H1 (cell line): ENCODE data around the gene CFAP20. TPM values are rescaled to one million over a fixed set of nuclear protein-coding genes. Genes with fewer than 3 reads are reported as not detected.

ENCODE experiments used
- CTCF ChIA-PET: fragments of 300-600 bp; sonication (Branson Sonifier 250); formaldehyde crosslinking; loops from one replicate; lab custom pipeline; 2021; ENCODE audit not compliant: partially characterized antibody; lab: Charles Lee
- POLR2A ChIA-PET: fragments of 300-600 bp; sonication (Branson Sonifier 250); formaldehyde crosslinking; loops from one replicate; lab custom pipeline; 2021; ENCODE audit warnings: inconsistent platforms; ENCODE audit not compliant: partially characterized antibody; lab: Charles Lee
- DNase-seq, 2 experiments: peaks; one replicate each; pipeline versions ENCODE4 v3.0.0 to v3.0.0-alpha.2; 2010 to 2022; ENCODE audit warnings: low spot score in 2 of 2, low read depth in 1 of 2, mixed read lengths in 1 of 2
- FAIRE-seq: peaks from 2 replicates; lab custom pipeline; 2011; peaks lifted over from hg19 to GRCh38; lab: Jason Lieb, UNC
- H2AFZ ChIP-seq: 2 replicates; pipeline ENCODE4 v1.8.1; 2012; ENCODE audit warnings: low read length, inconsistent platforms
- H2AK5ac ChIP-seq: 2 replicates; pipeline ENCODE4 v1.6.1; 2013; ENCODE audit warnings: low read depth, low read length
- H2BK120ac ChIP-seq: replicated peaks from 2 replicates; pipeline ENCODE3; 2013; ENCODE audit warnings: low read depth, low read length, inconsistent platforms
- H2BK12ac ChIP-seq: 2 replicates; pipeline ENCODE4 v1.6.1; 2013; ENCODE audit warnings: low read depth, low read length
- H2BK15ac ChIP-seq: 2 replicates; pipeline ENCODE4 v1.6.1; 2013; ENCODE audit warnings: low read length
- H2BK20ac ChIP-seq: 2 replicates; pipeline ENCODE4 v1.6.1; 2013; ENCODE audit warnings: low read length
- H2BK5ac ChIP-seq: 2 replicates; pipeline ENCODE4 v1.6.1; 2013; ENCODE audit warnings: low read depth, low read length
- H3K14ac ChIP-seq: 2 replicates; pipeline ENCODE4 v1.6.1; 2013; ENCODE audit warnings: inconsistent platforms; ENCODE audit not compliant: insufficient read length
- H3K18ac ChIP-seq: 2 replicates; pipeline ENCODE4 v1.6.1; 2013; ENCODE audit warnings: low read length; ENCODE audit errors: extremely low read depth
- H3K23ac ChIP-seq: 2 replicates; pipeline ENCODE4 v1.6.1; 2013; ENCODE audit warnings: inconsistent platforms; ENCODE audit not compliant: insufficient read length
- H3K23me2 ChIP-seq: 2 replicates; pipeline ENCODE4 v1.6.1; 2013; ENCODE audit warnings: low read depth, low read length
- H3K27ac ChIP-seq: 2 replicates; pipeline ENCODE4 v1.6.1; 2011; ENCODE audit warnings: low read depth, low read length, inconsistent platforms
- H3K27me3 ChIP-seq, 4 experiments: replicated peaks in 1 of 4; 1 replicate in 1 of 4; 2 replicates in 3 of 4; pipeline versions ENCODE4 v1.6.1 to v1.8.1; 2011 to 2013; ENCODE audit warnings: low read length in 3 of 4, mild to moderate bottlenecking in 3 of 4, inconsistent platforms in 2 of 4, mixed read lengths in 2 of 4, moderate library complexity in 1 of 4; ENCODE audit not compliant: control insufficient read depth in 3 of 4, insufficient read depth in 3 of 4; ENCODE audit errors: extremely low read depth in 1 of 4
- H3K36me3 ChIP-seq, 4 experiments: 2 replicates each; pipeline versions ENCODE4 v1.6.1 to v1.8.1; 2011 to 2013; ENCODE audit warnings: mild to moderate bottlenecking in 4 of 4, low read length in 3 of 4, moderate library complexity in 2 of 4, control low read depth in 1 of 4, inconsistent platforms in 1 of 4; ENCODE audit not compliant: insufficient read depth in 4 of 4, control insufficient read depth in 2 of 4
- H3K4ac ChIP-seq: replicated peaks from 2 replicates; pipeline ENCODE3; 2013; ENCODE audit warnings: low read length, low read depth, mixed read lengths, inconsistent platforms; ENCODE audit not compliant: insufficient read length
- H3K4me1 ChIP-seq, 4 experiments: replicated peaks in 1 of 4; 1 replicate in 1 of 4; 2 replicates in 3 of 4; pipeline versions ENCODE4 v1.6.1 to v1.8.1; 2011 to 2013; ENCODE audit warnings: low read length in 3 of 4, inconsistent platforms in 2 of 4, mixed read lengths in 1 of 4; ENCODE audit not compliant: insufficient read depth in 4 of 4, control insufficient read depth in 3 of 4
- H3K4me2 ChIP-seq, 2 experiments: 2 replicates each; pipeline versions ENCODE4 v1.6.1 to v1.8.1; 2011 to 2013; ENCODE audit warnings: low read depth in 2 of 2, low read length in 2 of 2, control low read depth in 1 of 2, inconsistent platforms in 1 of 2, mild to moderate bottlenecking in 1 of 2; ENCODE audit not compliant: insufficient read depth in 1 of 2
- H3K4me3 ChIP-seq, 4 experiments: fragments of 200-600, 300-600 bp in 1 of 4; sonication (generic), shearing (Covaris generic), sonication (Bioruptor Twin) in 1 of 4; 2 replicates each; pipeline versions ENCODE4 v1.5.1 to v1.8.1; 2011 to 2016; ENCODE audit warnings: low read length in 4 of 4, low read depth in 3 of 4, control low read depth in 2 of 4, inconsistent platforms in 2 of 4, mild to moderate bottlenecking in 2 of 4, mixed read lengths in 1 of 4, moderate library complexity in 1 of 4; ENCODE audit not compliant: insufficient read depth in 2 of 4; ENCODE audit errors: extremely low read depth in 1 of 4
- H3K56ac ChIP-seq: replicated peaks from 2 replicates; pipeline ENCODE3; 2013; ENCODE audit warnings: low read depth, mild to moderate bottlenecking, mixed read lengths, low read length, inconsistent platforms; ENCODE audit not compliant: insufficient read length
- H3K79me1 ChIP-seq: 2 replicates; pipeline ENCODE4 v1.6.1; 2013; ENCODE audit warnings: low read depth, low read length, control low read depth
- H3K79me2 ChIP-seq, 2 experiments: 2 replicates each; pipeline versions ENCODE4 v1.6.1 to v1.8.1; 2012 to 2013; ENCODE audit warnings: low read length in 2 of 2, mild to moderate bottlenecking in 2 of 2, inconsistent platforms in 1 of 2; ENCODE audit not compliant: insufficient read depth in 2 of 2, control insufficient read depth in 1 of 2
- H3K9ac ChIP-seq, 4 experiments: replicated peaks in 1 of 4; 1 replicate in 1 of 4; 2 replicates in 3 of 4; pipeline versions ENCODE4 v1.6.1 to v1.8.1; 2011 to 2013; ENCODE audit warnings: low read depth in 3 of 4, low read length in 3 of 4, control low read depth in 2 of 4, mild to moderate bottlenecking in 2 of 4, moderate library complexity in 2 of 4, inconsistent platforms in 1 of 4; ENCODE audit errors: extremely low read depth in 1 of 4
- H3K9me3 ChIP-seq, 2 experiments: 2 replicates each; pipeline versions ENCODE4 v1.6.1 to v1.8.1; 2012 to 2013; ENCODE audit warnings: mild to moderate bottlenecking in 2 of 2, moderate library complexity in 2 of 2, control low read depth in 1 of 2, inconsistent platforms in 1 of 2, low read depth in 1 of 2, low read length in 1 of 2, mixed read lengths in 1 of 2; ENCODE audit not compliant: insufficient read depth in 2 of 2
- H4K20me1 ChIP-seq, 2 experiments: replicated peaks in 1 of 2; 2 replicates each; pipeline versions ENCODE3 to v1.8.1; 2011 to 2013; ENCODE audit warnings: inconsistent platforms in 2 of 2, low read length in 2 of 2, mild to moderate bottlenecking in 1 of 2; ENCODE audit not compliant: insufficient read depth in 2 of 2, control insufficient read depth in 1 of 2
- H4K5ac ChIP-seq: 2 replicates; pipeline ENCODE4 v1.6.1; 2013; ENCODE audit warnings: low read length, low read depth, mixed read lengths, inconsistent platforms; ENCODE audit not compliant: insufficient read length
- H4K8ac ChIP-seq: 2 replicates; pipeline ENCODE4 v1.8.0; 2013; ENCODE audit warnings: mild to moderate bottlenecking, moderate library complexity, low read length, inconsistent platforms; ENCODE audit not compliant: insufficient read depth; ENCODE audit errors: extremely low read depth
- H4K91ac ChIP-seq: replicated peaks from 2 replicates; pipeline ENCODE3; 2013; ENCODE audit warnings: low read length, mixed read lengths, inconsistent platforms; ENCODE audit not compliant: insufficient read length
- GABPA ChIP-seq: IDR thresholded peaks from 2 replicates; pipeline ENCODE4 v1.6.1; 2011; ENCODE audit warnings: mild to moderate bottlenecking, low read length, moderate library complexity, borderline replicate concordance; ENCODE audit not compliant: insufficient read depth
- MAX ChIP-seq: IDR thresholded peaks from 2 replicates; pipeline ENCODE4 v1.6.1; 2012; ENCODE audit warnings: inconsistent platforms
- POLR2AphosphoS5 ChIP-seq: IDR thresholded peaks from 2 replicates; pipeline ENCODE4 v1.6.1; 2011; ENCODE audit warnings: low read depth, low read length
- SIX5 ChIP-seq: IDR thresholded peaks from 2 replicates; pipeline ENCODE4 v1.6.1; 2011; ENCODE audit warnings: mild to moderate bottlenecking, low read depth, low read length
- SRF ChIP-seq: IDR thresholded peaks from 2 replicates; pipeline ENCODE4 v1.6.1; 2011; ENCODE audit warnings: mild to moderate bottlenecking, low read depth, low read length, moderate library complexity
- TBP ChIP-seq: IDR thresholded peaks from 2 replicates; pipeline ENCODE4 v1.6.1; 2011; ENCODE audit warnings: low read depth, low read length, improper control_type of control experiment
- TCF12 ChIP-seq: IDR thresholded peaks from 2 replicates; pipeline ENCODE4 v1.6.1; 2011; ENCODE audit warnings: low read depth, mild to moderate bottlenecking, low read length
- WGBS, 2 experiments: shearing (Covaris generic) in 1 of 2; methylation state at CpG; one replicate each; pipeline versions ENCODE4 v1.1.6 to v1.1.7; 2013 to 2015; ENCODE audit warnings: low lambda C conversion rate in 2 of 2, mixed read lengths in 2 of 2, inconsistent platforms in 1 of 2, low coverage in 1 of 2, missing lambda C conversion rate in 1 of 2; ENCODE audit not compliant: insufficient replicate concordance in 2 of 2, insufficient coverage in 1 of 2, insufficient read length in 1 of 2; ENCODE audit errors: extremely low coverage in 1 of 2, missing lambda C conversion rate in 1 of 2; 5-methylcytosine and 5-hydroxymethylcytosine counted together
- long read RNA-seq, 2 experiments: library from RNA in 1 of 2; library from capped mRNA in 1 of 2; stranded (forward); transcript quantifications; one replicate each; pipeline ENCODE4 v2.0.0, GENCODE V29; 2021; ENCODE audit warnings: inconsistent platforms in 1 of 2
- polyA minus RNA-seq, 3 experiments: library from RNA; depleted of rRNA, polyadenylated mRNA; stranded (reverse); fragments of >200 nt; gene quantifications; 1 replicate in 2 of 3; 2 replicates in 1 of 3; pipeline ENCODE4 v1.2.3, GENCODE V29; 2011
- polyA plus RNA-seq, 7 experiments: library from polyadenylated mRNA; depleted of rRNA in 3 of 7; stranded (reverse) in 5 of 7; unstranded in 2 of 7; fragments of >200 nt in 5 of 7; fragments of 200-250 nt in 2 of 7; gene quantifications; 1 replicate in 5 of 7; 2 replicates in 1 of 7; 4 replicates in 1 of 7; pipeline versions ENCODE4 v1.2.1 to v1.2.3, GENCODE V29; 2011 to 2013; ENCODE audit warnings: missing spikeins in 2 of 7, mixed read lengths in 2 of 7
- total RNA-seq: library from RNA; stranded (reverse); fragmentation: NEBNext Ultra II Directional; extraction: Animal tissue kit (Norgen Biotek cat#: 25700); gene quantifications from 2 replicates; pipeline ENCODE4 v1.2.1, GENCODE V29; 2021

The CFAP20 gene
- total RNA-seq (43.4 and 45.6 TPM in 2 replicates), polyA plus RNA-seq (2011; rRNA removed) (65.4 and 74.2 TPM in 2 replicates), polyA minus RNA-seq (2011; rRNA and poly(A)+ RNA removed) (46.3 and 62.7 TPM in 2 replicates)
- polyA plus RNA-seq (2011; cell fraction: cytosol; rRNA removed), result 67.2 TPM
- 48.5 TPM for polyA plus RNA-seq (2011; cell fraction: nucleus; rRNA removed)
- 44.2 to 53.6 TPM (median 49.8 TPM) in 4 replicates for polyA plus RNA-seq (2012, experiment 1 of 2)
- polyA plus RNA-seq (2012, experiment 2 of 2), result 35.8 TPM
- polyA plus RNA-seq (2013, experiment 1 of 2), result 53.7 TPM
- polyA plus RNA-seq (2013, experiment 2 of 2), result 56.7 TPM
- 61.6 TPM for polyA minus RNA-seq (2011; cell fraction: cytosol; rRNA and poly(A)+ RNA removed)
- 28.6 TPM for polyA minus RNA-seq (2011; cell fraction: nucleus; rRNA and poly(A)+ RNA removed)
- long read RNA-seq, experiment 1, transcript CFAP20-201 (6 exons, 1,354 nt), result major isoform, 50 of 64 reads
- long read RNA-seq, experiment 1, partial matches to known transcripts, result 6 of 64 reads
- long read RNA-seq, experiment 1, other reads (novel, unspliced or antisense), result 8 of 64 reads
- long read RNA-seq, experiment 2, transcript CFAP20-201 (6 exons, 1,354 nt), result major isoform, 70 of 72 reads
- long read RNA-seq, experiment 2, partial matches to known transcripts, result 0 of 72 reads
- long read RNA-seq, experiment 2, other reads (novel, unspliced or antisense), result 2 of 72 reads

GRCh38 chr16:58129097-58129936 is at the start of gene CFAP20:
Gene CFAP20, minus strand, starts transcription at chr16:58129381. Its CDS starts 266 bp downstream, at chr16:58129115.
- H2BK15ac ChIP-seq, result no peak within 1 kb of the TSS; the same call in 1 of the 2 replicates
- H3K56ac ChIP-seq, result peak within 1 kb of the TSS; percentile 32
- H2BK5ac ChIP-seq, result peak within 1 kb of the TSS; percentile 60
- H4K5ac ChIP-seq, result peak within 1 kb of the TSS; percentile 38
- peak within 1 kb of the TSS; percentile 41 for H3K4ac ChIP-seq
- H4K8ac ChIP-seq, result peak within 1 kb of the TSS; percentile 77; the same call in 1 of the 2 replicates
- no peaks in the 10 kb centered on the region for H3K36me3 ChIP-seq
- DNase-seq (peak; percentile 95 to 98), FAIRE-seq (no peak)
- no peak within 1 kb of the TSS; the same call in 1 of the 2 replicates for H2BK12ac ChIP-seq
- H3K18ac ChIP-seq, result peak within 1 kb of the TSS; percentile 71; the same call in 1 of the 2 replicates
- H2BK20ac ChIP-seq, result no peak within 1 kb of the TSS
- peaks cover 27 to 29% of the 10 kb centered on the region in 2 experiments for H4K20me1 ChIP-seq
- H3K4me2 ChIP-seq, result peak within 1 kb of the TSS; percentile 85 to 90
- ChIA-PET CTCF (interaction anchor here (0.6 to 19.7 kb wide), 10 partner anchors 8 to 554 kb away, joined by 3 to 362 read pairs (median 4); partner anchors contain the start of gene MMP15), POLR2A (interaction anchor here (0.5 to 2.0 kb wide), 25 partner anchors 8 to 496 kb away, joined by 3 to 20 read pairs (median 4); partner anchors contain the start of gene MMP15)
- H3K9ac ChIP-seq, result peak within 1 kb of the TSS; percentile 78 to 92 (median 86)
- peaks cover 0 to 3% of the 10 kb centered on the region in 2 experiments; a peak in 1 of 4 replicates for H3K9me3 ChIP-seq
- peak within 1 kb of the TSS; percentile 80; the same call in 1 of the 2 replicates for H3K27ac ChIP-seq
- H2BK120ac ChIP-seq, result no peak within 1 kb of the TSS
- no peaks in the 10 kb centered on the region for H3K27me3 ChIP-seq
- H3K23ac ChIP-seq, result no peak within 1 kb of the TSS
- peak within 1 kb of the TSS; percentile 47 for H4K91ac ChIP-seq
- no peak within 1 kb of the TSS for H2AK5ac ChIP-seq
- H3K23me2 ChIP-seq, result peaks cover 4% of the 10 kb centered on the region; the same call in 1 of the 2 replicates
- peak within 1 kb of the TSS; percentile 18; the same call in 1 of the 2 replicates for H2AFZ ChIP-seq
- peak within 1 kb of the TSS; percentile 76 to 95 (median 82) for H3K4me3 ChIP-seq
- H3K79me2 ChIP-seq, result peaks cover 18 to 43% of the 10 kb centered on the region in 2 experiments
- peaks cover 8% of the 10 kb centered on the region; the same call in 1 of the 2 replicates for H3K79me1 ChIP-seq
- no peak within 1 kb of the TSS for H3K14ac ChIP-seq
- WGBS, 2 experiments, result 3% methylated on average over 70 of the region's 70 CpGs; no CpG with 5 or more reads in 1 of the 2 experiments
- peaks cover 2 to 8% (median 5%) of the 10 kb centered on the region in 4 experiments; a peak in 5 of 7 replicates for H3K4me1 ChIP-seq
- no peak for TF ChIP-seq SIX5
- peak; percentile 89 for TF ChIP-seq POLR2AphosphoS5
- peak; percentile 92 for TF ChIP-seq TBP
- no peak for TF ChIP-seq SRF
- TF ChIP-seq GABPA, result peak; percentile 68; the same call in 1 of the 2 replicates
- TF ChIP-seq MAX, result peak; percentile 97
- 0 out of 2 replicates have a peak, but pooled peaks have one; percentile 24 for TF ChIP-seq TCF12
